Sigmoid colon (tissue), 3 donors: ENCODE measurements around the gene RAX2.

Source experiments
- CTCF ChIP-seq, 4 experiments: fragments of 450-650 bp in 3 of 4; fragments of 200-600 bp in 1 of 4; IDR thresholded peaks; one replicate each; pipeline ENCODE4 v1.5.1; 2016 to 2019; ENCODE audit warnings: antibody characterized with exemption in 4 of 4, mild to moderate bottlenecking in 3 of 4, moderate library complexity in 2 of 4
- POLR2A ChIP-seq, 2 donors: fragments of 450-650 bp; IDR thresholded peaks; one replicate each; pipeline ENCODE4 v1.6.1; 2016; ENCODE audit warnings: antibody characterized with exemption in 2 of 2, mild to moderate bottlenecking in 2 of 2, moderate library complexity in 2 of 2

DNA sequence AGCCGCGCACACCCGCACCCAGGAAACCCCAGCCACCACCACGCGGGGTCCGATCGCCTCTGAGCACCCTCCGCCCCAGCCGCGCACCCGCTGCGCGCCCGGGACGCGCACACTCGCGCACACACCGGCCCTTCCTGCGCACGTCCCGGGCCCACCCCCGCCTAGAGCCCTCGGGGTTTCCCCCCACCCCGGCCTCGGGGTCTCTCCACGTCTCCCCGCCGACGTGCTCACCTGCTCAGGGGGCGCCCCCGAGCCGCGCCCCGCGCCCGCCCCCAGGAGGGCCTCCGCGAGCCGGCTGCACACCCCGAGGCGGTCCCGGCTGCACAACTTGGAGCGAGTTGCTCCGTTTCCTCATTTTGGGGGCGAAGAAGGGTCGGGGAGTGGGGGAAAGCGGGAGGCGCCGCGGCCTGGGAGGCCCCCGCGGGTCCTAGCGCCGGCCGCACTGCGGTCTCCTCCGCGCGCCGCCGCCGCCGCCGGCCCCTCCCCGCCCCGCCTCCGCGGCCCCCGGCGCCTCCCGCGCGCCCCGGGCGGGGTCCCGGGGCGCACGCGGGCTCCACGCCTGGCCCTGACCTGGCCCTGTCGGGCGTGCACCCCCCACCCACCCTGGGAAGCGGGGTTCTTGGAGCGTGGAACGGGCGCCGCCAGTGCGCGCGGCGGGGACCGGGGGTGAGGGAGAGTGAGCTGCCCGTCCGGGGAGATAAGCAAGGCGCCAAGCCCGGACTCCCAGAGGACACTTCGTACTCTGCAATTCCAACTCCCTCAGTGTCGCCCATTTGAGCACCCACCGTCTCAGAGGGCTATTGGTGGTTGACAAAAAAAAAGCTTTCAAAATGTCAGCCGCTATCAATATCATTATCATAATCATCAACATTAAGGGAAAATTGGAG lies 14.2 kb upstream of the RAX2 start, which contains the start of gene MATK:
- no peak for TF ChIP-seq CTCF (IDR thresholded peaks at IDR 0.05)
- no peak for TF ChIP-seq POLR2A (IDR thresholded peaks at IDR 0.05)
